GM18867 (cell line): ENCODE measurements around the gene RBM7.

ENCODE experiments used
- ATAC-seq: cut with Tn5 transposase; IDR thresholded peaks from one replicate; pipeline ENCODE4 v1.9.1; 2021; ENCODE audit warnings: mild to moderate bottlenecking, moderate library complexity; ENCODE audit not compliant: unreplicated experiment

Gene RBM7, protein sequence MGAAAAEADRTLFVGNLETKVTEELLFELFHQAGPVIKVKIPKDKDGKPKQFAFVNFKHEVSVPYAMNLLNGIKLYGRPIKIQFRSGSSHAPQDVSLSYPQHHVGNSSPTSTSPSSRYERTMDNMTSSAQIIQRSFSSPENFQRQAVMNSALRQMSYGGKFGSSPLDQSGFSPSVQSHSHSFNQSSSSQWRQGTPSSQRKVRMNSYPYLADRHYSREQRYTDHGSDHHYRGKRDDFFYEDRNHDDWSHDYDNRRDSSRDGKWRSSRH

DNA sequence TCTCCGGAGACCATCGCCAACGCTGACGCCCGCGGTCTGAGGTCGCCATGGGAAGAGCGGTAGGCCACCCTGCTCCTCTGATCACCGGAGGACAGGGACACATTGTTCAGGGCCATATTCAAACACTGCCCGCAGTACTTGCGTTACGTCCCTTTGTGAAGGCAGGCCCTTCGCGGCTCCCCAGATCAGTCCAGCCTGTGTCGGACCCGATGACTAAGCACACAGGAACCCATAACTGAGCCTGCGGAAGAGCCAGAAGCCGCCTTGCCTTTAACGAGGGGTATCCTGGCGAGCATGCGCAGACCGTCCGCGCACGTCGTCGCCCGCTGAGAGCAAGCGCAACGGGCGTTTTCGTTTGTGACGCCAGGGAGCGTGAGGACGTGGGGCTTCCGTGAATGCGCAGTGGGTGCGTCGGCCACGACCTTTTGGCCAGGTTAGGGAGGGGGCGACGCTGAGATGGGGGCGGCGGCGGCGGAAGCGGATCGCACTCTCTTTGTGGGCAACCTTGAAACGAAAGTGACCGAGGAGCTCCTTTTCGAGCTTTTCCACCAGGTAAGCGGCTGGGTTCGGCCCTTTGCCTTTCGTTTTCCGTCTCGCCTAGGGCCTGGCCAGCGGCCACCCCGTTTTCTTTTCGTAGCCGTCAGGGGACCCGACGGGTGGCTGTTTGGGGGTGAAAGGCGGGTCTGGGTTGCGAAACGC lies at the start of gene RBM7, which contains the start of gene C11orf71:
TSS of gene RBM7 (plus strand) at position 451 of the 699 bp plus-strand sequence. CDS start at position 457, 6 bp downstream.
TSS of gene C11orf71 (minus strand) at position 296 of the 699 bp plus-strand sequence. CDS start at position 116, 180 bp downstream.
- peak; percentile 90 for ATAC-seq

DNA sequence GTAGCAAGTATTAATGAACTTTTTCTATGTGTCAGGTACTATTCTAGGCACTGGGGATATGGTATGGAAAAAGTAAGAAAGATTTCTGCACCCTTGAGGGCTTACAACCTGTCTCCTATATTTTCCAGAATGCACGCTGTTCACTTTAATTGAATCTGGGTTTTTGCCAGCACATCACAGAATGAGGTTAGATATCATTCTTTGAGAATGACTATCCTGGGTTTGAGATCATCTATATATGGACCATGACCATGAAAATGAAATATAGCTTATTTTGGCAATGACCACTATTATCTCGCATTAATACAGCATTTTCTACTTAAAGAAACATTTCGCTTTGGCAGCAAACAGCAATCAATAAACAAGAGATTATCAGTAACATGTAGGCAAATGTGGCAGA lies 47.0 kb upstream of the RBM7 start:
- no peak for ATAC-seq

DNA sequence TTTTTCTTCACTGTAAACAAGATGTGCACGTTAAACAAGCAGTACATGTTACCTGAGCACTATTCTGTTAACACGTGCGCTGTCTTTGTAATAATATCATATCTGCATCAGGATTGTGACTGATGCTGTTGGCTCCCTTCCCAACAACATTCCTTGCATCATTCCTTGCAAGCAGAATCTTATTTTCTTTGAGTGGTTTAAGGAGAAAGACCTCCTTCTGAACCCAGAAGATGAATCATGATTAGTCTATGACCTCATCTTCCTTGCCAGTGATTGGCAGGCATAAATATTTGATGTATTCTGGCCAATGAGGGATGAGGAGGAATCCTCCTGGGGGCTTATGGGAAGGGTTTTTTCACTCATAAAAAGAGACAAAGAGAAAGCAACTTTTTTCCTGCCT lies 46.4 kb upstream of the RBM7 start:
- ATAC-seq: no peak

DNA sequence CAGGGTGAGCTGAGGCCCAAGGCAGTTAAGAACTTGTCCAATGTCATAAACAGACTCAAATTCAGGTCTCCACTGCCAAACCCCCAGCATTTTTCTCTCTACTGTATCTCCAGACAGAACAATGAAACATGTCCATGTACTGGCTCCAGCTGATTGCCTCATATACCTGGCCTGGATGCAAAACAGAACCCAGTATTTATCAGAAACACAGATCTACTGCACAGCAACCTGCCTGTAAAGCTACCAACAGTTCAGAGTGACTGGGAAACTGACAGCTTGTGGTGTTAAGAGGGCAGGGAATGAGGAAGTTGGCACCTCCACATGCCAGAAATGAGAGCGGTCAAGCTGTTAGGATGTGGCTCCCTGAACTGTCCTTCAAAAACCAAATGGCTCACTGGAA lies 41.8 kb upstream of the RBM7 start:
- ATAC-seq: no peak

DNA sequence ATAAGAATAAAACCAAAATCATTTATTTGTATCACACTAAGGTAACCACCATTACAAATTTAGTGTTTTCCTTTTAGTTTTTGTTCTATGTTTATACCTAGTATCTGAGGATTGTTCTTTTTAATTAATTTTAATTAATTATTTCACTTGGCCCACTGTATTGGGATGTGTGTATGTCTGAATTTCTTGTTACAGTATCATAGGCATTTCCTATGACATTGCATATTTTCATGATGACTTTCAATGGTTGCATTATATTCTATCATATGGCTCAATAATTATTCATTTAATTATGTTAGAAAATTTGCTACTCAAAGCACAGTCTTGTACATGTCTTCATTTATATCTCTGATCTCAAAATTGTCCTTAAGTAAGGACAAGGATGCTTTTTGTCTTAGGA lies 41.1 kb upstream of the RBM7 start:
- ATAC-seq: no peak

DNA sequence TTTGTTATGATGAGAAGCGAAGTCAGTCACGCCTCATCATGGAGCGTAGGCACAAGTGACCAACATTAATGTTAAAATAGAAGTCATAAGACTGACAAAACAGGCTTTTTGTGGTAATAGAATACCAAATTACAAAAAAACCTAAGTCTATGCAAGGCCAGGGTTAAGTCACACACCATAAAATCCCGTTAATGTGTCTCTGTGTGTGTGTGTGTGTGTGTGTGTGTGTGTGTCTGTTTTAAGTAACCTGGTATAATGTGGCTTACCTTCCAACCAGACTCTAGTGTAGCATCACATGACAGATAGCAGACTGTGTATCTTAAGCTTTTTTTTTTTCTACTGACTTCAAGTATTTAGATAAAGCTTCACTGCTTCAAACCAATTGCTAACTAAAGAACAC lies 38.1 kb upstream of the RBM7 start:
- no peak for ATAC-seq

DNA sequence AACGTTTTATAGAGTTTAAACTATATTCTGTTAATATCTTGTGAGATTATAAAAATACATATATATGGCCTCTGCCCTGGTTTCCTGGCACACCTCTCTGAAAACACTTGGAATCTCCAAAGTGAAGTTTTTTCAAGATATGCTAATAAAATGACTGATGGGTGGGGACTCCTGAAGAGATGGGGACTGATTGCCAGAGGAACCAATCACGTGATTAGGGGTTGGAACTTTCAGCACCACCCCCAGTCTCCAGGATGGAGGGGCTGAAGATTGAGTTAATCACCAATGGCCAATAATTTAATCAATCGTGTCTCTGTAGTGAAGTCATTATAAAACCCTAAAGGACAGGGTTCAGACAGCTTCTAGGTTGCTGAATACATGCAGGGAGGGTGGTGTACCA lies 37.5 kb upstream of the RBM7 start:
- no peak for ATAC-seq

DNA sequence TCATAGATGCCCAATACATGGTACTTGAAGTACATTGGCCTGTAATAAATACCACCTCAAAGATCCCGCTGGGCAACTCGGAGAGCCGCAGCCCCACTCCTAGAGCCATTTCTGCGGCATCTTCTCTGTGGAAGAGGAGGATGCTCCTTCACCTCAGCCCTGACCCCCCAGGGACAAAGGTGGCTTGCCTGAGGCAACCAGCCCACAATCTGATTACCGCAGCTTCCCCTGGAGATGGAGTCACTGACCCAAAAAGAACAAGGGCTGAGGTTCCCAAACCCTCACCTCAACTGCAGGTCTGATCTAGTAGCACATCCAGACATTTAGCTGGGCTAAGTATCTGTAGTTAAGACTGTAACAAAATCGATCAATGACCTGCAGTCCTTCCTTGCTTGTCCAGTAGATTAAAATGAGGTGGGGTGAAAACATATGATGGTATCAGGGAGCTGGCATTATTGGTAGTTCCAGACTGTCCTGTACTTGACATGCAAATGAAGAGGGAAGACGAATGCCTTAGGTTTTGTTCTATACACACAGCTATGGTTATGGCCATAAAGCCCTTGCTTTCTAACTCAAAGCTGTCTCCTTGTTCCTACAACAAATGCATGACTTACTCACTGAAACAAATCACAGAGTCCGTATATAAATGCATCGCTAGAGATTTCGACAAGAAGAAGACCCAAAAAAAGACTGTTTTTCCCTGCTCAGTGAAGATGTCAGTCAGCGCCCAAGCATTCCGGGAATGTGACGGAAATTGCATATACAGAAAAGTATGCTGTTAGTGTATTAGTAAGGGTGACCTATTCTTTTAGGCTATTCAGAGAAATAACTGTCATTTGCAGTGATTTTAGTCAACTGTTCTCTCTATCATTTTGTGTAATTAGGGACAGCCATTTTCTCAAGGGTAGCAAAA lies 33.9 kb upstream of the RBM7 start:
- ATAC-seq: no peak

DNA sequence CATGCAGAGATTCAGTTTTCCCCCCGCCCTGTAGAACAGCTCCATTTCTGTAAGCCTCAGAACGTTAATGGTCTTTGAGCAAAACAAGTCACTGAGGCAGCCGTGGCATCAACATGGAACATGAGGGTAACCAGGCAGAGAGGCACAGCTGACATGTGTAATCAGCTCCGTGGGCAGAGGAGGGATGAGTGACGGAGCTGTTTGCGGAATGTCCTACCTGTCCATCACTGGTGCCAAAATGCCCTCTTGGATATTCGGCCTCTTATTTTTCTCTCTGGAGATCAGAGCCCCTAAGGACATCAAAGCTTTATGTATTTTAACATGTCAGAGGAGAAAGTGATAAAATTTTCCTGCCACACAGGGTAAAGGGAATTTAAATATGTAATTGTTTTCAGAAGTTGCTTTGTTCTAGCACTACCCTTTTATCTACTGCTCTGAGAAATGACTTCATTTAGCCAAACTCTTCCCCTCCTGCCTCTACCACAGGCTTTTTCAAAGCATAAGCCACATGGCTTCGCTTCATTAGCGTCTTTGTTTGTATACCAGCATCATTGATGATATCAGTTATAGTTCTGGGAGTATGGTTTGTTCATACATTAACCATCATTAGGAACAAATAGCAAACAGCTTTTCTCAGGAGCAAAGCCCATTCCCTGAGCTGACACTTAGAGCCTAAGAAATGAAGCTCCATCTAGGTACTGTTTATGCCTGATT lies 33.1 kb upstream of the RBM7 start:
- ATAC-seq: no peak

DNA sequence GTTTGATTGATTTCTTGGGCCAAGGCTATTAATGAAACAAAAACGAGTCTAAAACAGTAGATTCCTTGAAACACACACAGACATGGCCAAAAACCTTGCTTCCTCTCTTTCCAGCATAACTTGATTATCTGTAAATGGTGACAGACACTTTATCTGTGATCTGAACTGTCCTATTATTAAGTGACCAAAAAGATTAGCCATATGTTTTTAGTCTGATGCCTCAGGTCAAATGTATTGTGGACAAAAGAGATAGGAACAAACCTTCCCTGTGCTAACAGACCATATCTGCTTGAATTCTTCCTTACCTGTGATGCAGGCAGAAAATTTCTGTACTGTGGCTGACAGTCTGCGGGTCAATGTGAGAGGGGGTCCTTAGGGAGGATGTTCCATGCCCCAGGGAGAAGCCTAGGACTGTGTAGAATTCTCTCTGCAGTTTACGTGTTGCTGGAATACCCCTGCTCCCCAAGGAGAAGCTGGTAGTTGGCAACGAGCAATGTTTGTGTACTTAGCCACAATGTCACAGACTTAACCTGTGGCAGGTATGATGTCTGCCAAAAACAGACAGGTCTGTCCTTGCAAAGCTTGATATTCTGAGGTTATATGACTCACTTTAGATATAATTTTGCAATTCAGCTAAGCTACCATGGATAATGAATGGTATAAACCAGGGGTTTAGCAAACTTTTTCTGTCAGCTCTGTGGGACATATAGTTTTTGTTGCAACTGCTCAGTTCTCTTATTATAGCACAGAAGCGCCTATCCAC lies 31.4 kb upstream of the RBM7 start:
- ATAC-seq: no peak

DNA sequence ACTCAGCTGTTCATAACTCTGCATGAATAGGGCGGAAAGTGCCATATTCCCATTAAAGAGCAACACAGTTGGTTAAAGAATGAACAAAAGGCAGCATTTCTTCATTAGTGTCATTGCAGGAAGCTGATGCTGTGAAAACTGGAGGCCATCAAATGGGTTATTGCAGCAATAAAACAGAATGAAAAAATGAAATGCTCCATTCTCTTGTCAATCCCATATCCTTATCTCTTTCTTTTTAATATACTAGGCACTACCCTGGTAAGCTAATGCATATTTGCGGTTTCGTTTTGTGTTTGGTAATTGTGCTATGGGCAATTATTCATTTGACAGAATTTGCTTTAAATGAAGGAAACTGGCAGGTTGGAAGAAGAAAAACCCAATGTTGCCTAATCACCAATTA lies 25.4 kb upstream of the RBM7 start:
- no peak for ATAC-seq

DNA sequence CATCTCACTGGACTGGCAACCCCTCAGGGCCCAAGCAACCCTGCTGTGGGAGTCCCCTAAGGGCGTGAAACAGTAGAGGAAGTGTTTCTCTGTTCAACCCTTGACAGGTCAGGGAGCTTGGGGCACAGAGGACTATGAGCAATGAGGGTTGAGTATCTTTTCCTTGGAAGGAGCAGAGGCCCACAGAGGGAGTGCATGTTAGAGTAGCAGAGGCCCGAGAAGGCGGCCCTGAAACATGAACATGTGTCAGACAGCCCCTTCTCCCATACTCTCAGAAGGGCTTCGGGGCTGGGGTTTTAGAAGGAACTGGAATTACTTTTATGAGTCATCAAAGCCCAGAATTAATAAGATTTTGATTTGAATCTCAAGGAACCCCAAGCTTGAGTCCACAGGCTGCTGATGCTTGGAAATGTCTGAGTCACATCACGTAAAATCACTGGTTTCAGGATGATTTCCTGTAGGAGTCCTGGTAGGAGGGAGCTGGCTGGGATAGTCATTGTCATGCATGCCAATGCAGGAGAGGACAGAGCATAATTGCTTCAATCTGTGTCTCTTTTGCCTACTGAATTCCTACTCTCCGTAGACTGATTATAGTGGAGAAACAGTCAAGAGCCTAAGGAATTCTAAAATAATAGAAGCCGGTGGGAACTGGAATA lies 22.7 kb upstream of the RBM7 start:
- no peak for ATAC-seq

DNA sequence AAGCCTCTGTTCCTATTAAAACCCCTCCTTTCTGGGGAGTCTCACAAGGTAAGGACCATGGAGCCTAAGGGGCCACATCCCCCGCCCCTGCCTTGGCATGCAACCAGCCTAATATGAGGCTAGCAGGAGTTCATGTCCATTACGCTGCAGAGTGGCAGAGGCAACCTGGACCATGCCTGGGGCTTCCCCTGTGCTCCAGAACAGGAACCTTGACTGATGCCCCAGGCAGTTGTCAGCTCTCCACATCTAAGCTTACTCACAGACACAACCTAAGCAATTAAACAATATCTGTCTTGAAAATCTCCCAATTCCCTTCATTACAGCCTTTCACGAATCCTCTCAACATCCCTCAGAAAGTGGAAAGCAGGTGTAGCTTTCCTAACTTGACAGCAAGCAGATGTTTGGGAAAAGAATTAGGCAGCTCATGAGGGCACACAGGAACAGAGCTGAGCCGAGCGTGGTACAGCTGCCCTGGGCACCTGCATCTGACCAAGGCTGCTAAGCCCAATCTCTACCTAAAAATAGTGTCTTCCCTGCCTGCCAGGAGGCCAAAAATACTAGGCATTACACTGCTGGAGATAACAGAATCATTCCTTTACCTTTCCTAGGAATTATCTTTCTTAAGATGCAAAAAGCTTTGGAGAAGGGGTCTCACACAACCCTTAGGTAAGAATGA lies 20.9 kb upstream of the RBM7 start:
- no peak for ATAC-seq

DNA sequence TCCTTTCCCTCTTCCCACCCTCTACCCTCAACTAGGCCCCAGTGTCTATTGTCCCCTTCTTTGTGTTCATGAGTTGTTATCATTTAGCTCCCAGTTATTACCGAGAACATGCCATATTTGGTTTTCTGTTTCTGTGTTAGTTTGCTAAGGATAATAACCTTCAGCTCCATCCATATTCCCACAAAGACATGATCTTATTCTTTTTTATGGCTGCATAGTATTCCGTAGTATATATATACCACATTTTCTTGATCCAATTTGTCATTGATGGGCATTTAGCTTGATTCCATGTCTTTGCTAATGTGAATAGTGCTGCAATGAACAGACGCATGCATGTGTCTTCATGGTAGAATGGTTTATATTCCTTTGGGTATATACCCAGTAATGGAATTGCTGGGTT lies 18.0 kb upstream of the RBM7 start:
- no peak for ATAC-seq

DNA sequence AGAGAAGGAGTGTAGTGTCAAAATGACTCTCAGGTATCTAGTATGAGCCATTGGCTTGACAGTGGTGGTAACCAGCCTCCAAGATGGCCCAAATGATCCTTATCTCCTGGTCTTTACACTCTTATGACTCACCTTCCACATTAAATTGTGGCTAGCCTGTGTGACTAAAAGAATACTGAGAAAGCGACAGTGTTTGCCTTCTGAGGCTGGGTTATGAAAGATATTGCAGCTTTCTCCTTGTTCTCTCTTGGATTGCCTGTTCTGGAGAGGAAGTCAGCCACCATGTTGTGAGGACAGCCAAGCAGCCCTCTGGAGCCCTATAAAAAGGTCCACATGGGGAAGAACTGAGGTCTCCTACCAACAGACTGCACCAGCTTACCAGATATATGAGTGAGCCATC lies 16.0 kb upstream of the RBM7 start:
- ATAC-seq: no peak

DNA sequence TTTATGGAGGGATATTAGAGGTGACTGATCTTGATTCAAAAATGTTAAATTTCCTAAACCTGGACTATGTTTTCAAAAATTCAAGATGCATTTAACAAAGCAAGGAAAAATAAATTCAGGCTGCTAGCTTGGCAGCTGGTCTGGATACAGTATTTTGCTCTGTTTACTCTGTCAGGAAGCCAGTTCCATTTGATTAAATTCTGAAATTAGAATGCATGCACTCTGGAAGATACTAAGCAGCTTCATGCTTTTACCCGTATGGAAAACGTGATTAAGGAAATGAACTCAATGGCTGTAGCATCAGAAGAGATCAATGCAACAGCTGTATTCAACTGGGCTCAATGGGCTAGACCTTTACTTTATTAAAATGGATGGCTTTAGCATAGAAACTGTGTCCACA lies 14.3 kb upstream of the RBM7 start:
- no peak for ATAC-seq

DNA sequence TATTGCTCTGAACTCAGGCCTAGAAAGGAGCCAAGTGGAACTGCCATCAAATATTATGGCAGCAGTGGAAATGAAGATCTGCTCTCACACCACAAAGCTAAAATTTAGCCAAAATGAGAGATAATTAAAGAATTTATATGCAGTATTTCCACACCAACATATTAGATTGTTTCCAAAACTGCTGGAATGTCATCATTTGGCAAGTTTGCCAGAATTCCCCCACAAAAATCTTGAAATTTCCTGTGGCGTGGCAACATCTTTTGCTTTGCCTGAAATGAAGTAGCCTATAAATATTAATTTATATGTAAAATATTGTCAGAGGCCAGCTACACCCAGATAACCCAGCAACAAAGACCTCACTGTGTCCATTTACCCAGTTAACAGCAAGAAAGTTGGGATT lies 13.9 kb upstream of the RBM7 start:
- ATAC-seq: no peak

DNA sequence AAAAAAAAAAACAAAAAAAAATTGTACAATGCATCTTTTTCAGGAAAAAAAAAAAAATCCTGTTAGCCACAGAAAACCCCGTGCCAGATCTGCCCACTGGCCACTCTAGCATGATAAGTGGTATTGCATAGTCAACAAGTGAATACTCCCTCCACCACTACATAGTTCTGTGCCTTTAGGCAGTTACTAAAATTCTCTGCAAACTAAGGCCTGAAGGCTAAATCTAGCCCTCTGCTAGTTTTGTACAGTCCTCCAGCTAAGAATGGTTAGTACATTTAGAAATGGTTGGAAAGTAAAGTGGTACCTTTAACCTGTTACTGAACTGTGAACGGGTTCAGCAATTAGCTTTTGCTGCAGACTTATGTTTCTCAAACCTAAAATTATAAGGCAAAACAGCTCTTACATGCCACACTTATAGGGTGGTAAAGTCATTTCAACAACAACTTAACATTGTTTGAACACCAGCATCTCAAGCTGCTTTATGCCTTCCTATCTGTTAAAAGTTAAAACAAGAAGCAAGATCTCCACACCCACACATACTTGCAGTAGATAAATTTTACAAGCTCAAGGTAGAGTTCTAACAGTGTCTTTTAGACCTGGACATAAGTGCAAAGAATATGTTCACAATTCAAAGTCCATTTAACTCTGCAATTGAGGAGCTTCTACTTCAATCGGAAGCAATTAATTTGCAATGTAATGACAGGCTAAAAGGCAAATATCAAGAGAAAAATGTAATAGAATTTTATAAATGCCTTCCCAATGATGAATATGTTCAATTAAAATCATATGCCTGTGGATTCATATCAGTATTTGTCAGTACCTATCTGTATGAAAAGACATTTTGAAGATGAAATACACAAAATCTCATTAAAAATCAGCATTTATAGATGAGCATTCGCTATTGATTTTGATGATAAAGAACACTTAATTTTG lies 7.5 kb upstream of the RBM7 start:
- ATAC-seq: no peak
